Chondrocyte (in vitro differentiated cells): ENCODE measurements around the gene NFKB2. TPM values are rescaled to one million over a fixed set of nuclear protein-coding genes. Genes with fewer than 3 reads are reported as not detected.

Experiments
- DNase-seq: peaks from one replicate; pipeline ENCODE4 v3.0.0; 2021; ENCODE audit warnings: mixed read lengths, low spot score
- H3K27ac Mint-ChIP-seq: one replicate; pipeline ENCODE4 v1.8.0; 2021; ENCODE audit warnings: mild to moderate bottlenecking, moderate library complexity, mixed read lengths; ENCODE audit not compliant: unreplicated experiment
- H3K27me3 Mint-ChIP-seq: 2 replicates; pipeline ENCODE4 v1.8.0; 2021; ENCODE audit warnings: low read depth, mixed read lengths
- H3K36me3 Mint-ChIP-seq: 2 replicates; pipeline ENCODE4 v1.8.0; 2021; ENCODE audit warnings: low read depth, mixed read lengths
- H3K4me1 Mint-ChIP-seq: 2 replicates; pipeline ENCODE4 v1.8.0; 2021; ENCODE audit warnings: low read depth, mild to moderate bottlenecking, mixed read lengths
- H3K4me3 Mint-ChIP-seq: one replicate; pipeline ENCODE4 v1.8.0; 2021; ENCODE audit warnings: mild to moderate bottlenecking, moderate library complexity, mixed read lengths; ENCODE audit not compliant: unreplicated experiment
- H3K9me3 Mint-ChIP-seq: 2 replicates; pipeline ENCODE4 v1.8.0; 2021; ENCODE audit warnings: low read depth, mixed read lengths
- total RNA-seq: library from RNA; stranded (reverse); gene quantifications from 3 replicates; pipeline ENCODE4 v1.2.1, GENCODE V29; 2021
- TF ChIP-seq, protein P1 (sequence below): fragments of 200-600 bp; sonication (generic); IDR thresholded peaks from 2 replicates; pipeline ENCODE4 v1.5.0; 2021; ENCODE audit warnings: antibody characterized with exemption, mild to moderate bottlenecking, moderate library complexity

NFKB2 gene
- total RNA-seq, 1 donor from 2014 or later: 38.0 TPM

DNA sequence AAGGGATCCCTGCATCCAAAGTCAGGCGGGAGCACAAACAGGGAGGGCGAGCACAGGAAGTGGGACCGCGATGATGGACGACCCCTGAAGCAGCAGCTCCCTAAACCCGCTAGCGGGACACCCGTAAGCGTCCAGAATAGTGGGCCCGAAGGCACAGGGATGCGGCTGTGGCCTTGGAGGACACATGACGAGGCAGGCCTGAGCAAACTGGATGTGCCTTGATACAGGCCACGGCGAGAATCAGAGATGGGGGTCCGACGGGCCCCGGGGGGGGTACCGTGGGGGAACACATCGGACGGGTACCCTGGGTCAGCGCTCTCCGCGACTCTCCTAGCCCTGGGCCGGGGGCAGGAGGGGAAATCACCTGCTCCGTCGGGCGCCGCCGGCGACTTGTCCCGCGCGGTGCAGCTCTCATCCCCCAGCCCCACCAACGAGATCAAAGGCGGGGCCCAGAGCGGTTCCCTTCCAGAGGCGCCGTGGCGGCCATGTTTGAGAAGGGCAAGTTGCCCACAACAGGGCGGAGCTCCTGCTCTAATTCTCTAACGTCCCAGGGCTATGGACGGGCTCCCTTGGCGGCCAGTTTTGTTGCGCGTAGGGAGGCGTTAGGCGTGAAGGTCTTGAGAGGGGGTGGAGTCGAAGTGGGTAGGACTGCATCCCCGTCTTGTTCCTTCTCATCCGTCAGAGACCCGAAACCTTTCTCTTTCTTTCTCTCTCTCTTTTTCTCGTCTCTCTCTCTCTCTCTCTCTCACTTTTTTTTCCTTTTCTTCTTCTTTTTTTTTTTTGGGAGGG lies 36.9 kb downstream of the NFKB2 start, which contains the start of gene CUEDC2:
CUEDC2 (minus strand) TSS at position 413 of the 789 bp plus-strand sequence. CDS start 7,386 bp downstream, outside the sequence.
- Mint-ChIP-seq H3K36me3 (no peaks in the 10 kb centered on the region), H3K27me3 (peaks cover 3% of the 10 kb centered on the region), H3K9me3 (no peaks in the 10 kb centered on the region), H3K4me1 (peaks cover 19% of the 10 kb centered on the region), H3K27ac (peak within 1 kb of the TSS; percentile 92), H3K4me3 (peak within 1 kb of the TSS; percentile 89)
- no peak for DNase-seq
- TF ChIP-seq, protein P1, sequence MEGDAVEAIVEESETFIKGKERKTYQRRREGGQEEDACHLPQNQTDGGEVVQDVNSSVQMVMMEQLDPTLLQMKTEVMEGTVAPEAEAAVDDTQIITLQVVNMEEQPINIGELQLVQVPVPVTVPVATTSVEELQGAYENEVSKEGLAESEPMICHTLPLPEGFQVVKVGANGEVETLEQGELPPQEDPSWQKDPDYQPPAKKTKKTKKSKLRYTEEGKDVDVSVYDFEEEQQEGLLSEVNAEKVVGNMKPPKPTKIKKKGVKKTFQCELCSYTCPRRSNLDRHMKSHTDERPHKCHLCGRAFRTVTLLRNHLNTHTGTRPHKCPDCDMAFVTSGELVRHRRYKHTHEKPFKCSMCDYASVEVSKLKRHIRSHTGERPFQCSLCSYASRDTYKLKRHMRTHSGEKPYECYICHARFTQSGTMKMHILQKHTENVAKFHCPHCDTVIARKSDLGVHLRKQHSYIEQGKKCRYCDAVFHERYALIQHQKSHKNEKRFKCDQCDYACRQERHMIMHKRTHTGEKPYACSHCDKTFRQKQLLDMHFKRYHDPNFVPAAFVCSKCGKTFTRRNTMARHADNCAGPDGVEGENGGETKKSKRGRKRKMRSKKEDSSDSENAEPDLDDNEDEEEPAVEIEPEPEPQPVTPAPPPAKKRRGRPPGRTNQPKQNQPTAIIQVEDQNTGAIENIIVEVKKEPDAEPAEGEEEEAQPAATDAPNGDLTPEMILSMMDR: no peak

DNA sequence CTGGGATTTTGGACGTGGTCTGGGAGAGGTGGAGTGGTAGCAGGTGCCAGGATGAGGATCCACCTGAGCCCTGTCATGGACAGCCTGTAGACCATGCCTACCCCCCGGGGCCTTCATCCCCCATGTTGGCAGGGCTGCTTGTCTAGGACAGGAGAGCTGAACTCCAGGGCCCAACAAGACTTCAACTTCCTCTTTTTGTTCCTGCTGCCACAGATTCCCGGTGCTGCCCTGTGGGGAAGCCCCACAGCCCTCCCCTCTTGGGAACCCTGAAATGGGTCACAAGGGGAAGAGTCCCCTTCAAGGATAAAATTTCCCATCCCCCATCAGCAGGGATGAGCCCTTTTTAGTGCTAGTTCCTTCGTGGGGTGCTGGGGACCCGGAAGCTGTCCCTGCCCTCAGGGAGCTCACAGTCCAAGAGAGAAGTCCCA lies 38.1 kb downstream of the NFKB2 start:
- TF ChIP-seq, protein P1: no peak
- Mint-ChIP-seq H3K36me3 (no peaks in the 10 kb centered on the region), H3K4me3 (no peak overlapping the region), H3K27ac (no peak overlapping the region), H3K9me3 (no peaks in the 10 kb centered on the region), H3K4me1 (peaks cover 19% of the 10 kb centered on the region), H3K27me3 (peaks cover 3% of the 10 kb centered on the region)
- DNase-seq: no peak

DNA sequence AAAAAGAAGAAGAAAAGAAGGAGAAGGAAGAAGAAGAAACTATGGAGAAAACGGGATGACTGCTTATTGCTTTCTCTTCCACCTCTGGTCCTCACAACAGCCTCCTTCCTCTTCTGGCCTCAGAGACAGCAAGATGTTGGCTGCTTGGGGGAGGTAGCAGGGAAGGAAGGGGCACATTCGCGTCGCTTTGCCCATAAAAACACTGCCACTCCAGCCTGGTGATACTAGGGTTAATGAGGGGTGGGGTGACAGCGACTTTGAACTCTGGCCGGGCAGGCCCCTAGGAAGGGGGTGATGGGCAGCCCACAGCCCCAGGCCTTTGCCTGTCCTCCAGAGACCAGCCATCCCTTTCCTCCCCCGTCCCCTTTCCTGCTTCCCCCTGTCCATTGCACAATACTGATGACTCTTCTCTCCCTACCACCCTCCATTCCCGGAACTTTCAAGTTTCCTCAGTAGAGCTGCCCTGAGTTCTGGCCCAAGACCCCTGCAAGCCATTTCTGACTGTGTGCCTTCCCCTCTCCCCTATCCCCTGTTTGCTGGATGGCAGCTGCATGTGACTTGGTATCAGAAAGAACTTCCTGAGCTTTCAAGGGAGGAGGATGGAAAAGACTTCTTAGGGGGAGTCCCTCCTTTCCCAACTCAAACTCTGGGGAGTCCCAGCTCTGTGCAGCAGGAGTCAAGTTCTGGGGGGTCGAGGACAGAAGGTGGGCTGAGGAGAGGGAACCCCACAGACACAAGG lies 39.1 kb downstream of the NFKB2 start:
- TF ChIP-seq, protein P1: no peak
- no peak overlapping the region for H3K4me3 Mint-ChIP-seq
- peaks cover 3% of the 10 kb centered on the region for H3K27me3 Mint-ChIP-seq
- peaks cover 19% of the 10 kb centered on the region for H3K4me1 Mint-ChIP-seq
- H3K27ac Mint-ChIP-seq: no peak overlapping the region
- H3K9me3 Mint-ChIP-seq: no peaks in the 10 kb centered on the region
- no peak for DNase-seq
- H3K36me3 Mint-ChIP-seq: no peaks in the 10 kb centered on the region

DNA sequence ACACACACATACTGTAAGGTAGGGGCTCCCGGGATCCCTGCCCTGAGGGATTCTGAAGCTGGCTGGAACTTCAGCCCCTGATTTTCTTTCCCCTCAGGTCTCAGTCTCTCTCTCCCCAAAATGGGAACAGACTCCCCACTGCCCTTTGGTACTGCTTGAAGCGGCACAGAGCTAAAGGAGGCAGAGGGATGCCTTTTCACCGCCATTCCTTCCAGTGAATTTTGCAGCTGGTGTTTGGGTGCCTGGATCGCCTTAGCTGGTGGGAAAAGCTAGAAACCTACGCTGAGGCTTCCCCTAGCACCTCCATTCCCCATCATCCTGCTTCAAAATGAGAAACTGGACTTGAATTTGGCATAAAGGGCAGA lies 39.6 kb downstream of the NFKB2 start:
- no peaks in the 10 kb centered on the region for H3K9me3 Mint-ChIP-seq
- H3K27me3 Mint-ChIP-seq: peaks cover 3% of the 10 kb centered on the region
- H3K4me1 Mint-ChIP-seq: peaks cover 19% of the 10 kb centered on the region
- no peak overlapping the region for H3K27ac Mint-ChIP-seq
- no peak overlapping the region for H3K4me3 Mint-ChIP-seq
- no peak for DNase-seq
- TF ChIP-seq, protein P1: no peak
- H3K36me3 Mint-ChIP-seq: no peaks in the 10 kb centered on the region

DNA sequence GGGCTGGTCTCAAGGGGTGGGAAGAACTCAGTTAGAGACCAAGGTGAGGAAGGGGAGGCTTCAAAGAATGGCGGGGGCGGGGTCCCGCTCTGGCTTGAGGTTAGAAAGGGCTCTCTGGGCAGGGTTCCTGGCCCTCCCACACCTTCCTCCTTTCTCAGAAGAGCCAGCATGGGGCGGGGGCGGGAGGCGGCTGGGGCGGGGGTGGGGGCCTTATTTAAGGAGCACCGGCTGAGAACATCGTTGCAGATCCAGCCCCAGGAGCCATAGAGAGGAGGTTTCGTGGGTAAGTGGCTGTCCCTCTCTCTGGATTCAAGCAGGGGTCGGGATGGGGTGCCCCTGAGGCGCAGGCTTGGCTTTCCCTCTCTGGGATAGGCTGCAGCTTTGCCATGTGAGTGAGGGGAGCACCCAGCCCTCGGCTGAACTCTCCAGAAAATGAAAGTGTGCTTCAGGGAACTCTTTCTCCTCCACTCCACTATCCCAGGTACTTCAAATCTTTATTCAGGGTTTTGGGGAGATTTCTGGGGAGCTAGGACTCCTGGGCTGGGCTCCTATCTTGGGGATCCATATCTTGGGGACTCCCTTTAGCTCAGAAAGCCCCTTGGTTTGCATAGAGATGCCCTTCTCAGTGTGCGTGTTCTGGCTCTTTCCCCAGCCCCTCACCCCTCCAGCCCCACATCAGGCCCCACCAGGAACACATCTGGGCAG lies 40.2 kb downstream of the NFKB2 start:
- Mint-ChIP-seq H3K36me3 (no peaks in the 10 kb centered on the region), H3K27ac (no peak overlapping the region), H3K9me3 (no peaks in the 10 kb centered on the region), H3K27me3 (peaks cover 3% of the 10 kb centered on the region), H3K4me3 (no peak overlapping the region), H3K4me1 (peaks cover 19% of the 10 kb centered on the region)
- TF ChIP-seq, protein P1: no peak
- DNase-seq: no peak
